Measurements from ENCODE around the gene CUBN. TPM values are rescaled to one million over a fixed set of nuclear protein-coding genes. Genes with fewer than 3 reads are reported as not detected.

The CUBN gene
- total RNA-seq, 1 experiment from 2014 or later, result 4.6 TPM

DNA sequence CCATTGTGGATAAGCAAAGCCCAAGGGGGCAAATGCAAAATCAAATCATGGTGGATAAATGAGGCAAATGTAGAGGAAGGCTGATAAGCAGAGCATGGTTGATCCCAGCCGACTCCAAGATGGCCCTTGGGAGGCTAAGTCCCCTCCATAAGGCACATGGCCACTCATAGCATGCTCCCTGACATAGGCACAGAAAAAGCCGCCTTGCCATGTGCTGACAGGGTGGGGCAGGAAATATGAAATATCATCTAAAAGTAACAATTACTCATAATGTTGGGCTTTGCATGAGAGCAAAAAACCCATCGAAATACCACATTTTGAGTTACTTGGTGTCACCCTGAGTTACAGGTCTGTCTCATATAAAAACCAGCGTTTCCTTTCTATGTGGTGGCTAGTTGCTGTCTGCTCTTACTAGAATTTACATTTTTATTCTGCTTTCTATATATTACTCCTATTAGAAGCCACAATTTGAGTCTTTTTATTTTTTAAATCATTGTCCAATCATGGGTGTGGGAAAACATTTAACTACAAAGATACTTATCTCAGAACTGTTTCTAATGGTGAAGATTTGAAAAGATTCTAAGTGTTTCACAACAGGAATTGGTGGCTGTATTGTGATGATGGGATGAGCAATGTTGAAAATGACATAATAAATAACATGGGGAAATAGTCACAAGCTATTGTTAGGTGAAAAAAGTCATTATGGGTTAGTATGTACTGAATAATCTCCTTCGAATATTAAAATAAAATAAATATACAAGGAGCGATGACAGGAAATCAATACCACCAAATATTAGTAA is 102.7 kb downstream of the CUBN start:
- ChIA-PET CTCF (no interaction called here), POLR2A (no interaction called here)
- no peaks in the 10 kb centered on the region for H3K9me3 Mint-ChIP-seq (ENCODE audit: unreplicated experiment)
- no peak overlapping the region for H3K4me3 Mint-ChIP-seq (ENCODE audit: unreplicated experiment)
- DNase-seq, result no peak
- no peaks in the 10 kb centered on the region for H3K4me1 Mint-ChIP-seq (ENCODE audit: low read depth, unreplicated experiment)
- no peaks in the 10 kb centered on the region for H3K9me3 ChIP-seq
- H3K36me3 ChIP-seq (ENCODE audit: control insufficient read depth, insufficient read depth, low read length), result no peaks in the 10 kb centered on the region
- no peaks in the 10 kb centered on the region for H3K27me3 Mint-ChIP-seq (ENCODE audit: insufficient read depth, unreplicated experiment)
- no peak overlapping the region for H3K4me3 ChIP-seq (ENCODE audit: low read depth, low read length)
- intact Hi-C loops (cut with micrococcal nuclease; ENCODE audit: unreplicated experiment), result no loop called here
- no peaks in the 10 kb centered on the region for H3K36me3 Mint-ChIP-seq (ENCODE audit: insufficient read depth, unreplicated experiment)
- H3K27me3 ChIP-seq (replicated peaks; ENCODE audit: control insufficient read depth, insufficient read depth, low read length), result no peaks in the 10 kb centered on the region
- H3K27ac Mint-ChIP-seq (ENCODE audit: unreplicated experiment), result no peak overlapping the region
- TF ChIP-seq, protein P1, sequence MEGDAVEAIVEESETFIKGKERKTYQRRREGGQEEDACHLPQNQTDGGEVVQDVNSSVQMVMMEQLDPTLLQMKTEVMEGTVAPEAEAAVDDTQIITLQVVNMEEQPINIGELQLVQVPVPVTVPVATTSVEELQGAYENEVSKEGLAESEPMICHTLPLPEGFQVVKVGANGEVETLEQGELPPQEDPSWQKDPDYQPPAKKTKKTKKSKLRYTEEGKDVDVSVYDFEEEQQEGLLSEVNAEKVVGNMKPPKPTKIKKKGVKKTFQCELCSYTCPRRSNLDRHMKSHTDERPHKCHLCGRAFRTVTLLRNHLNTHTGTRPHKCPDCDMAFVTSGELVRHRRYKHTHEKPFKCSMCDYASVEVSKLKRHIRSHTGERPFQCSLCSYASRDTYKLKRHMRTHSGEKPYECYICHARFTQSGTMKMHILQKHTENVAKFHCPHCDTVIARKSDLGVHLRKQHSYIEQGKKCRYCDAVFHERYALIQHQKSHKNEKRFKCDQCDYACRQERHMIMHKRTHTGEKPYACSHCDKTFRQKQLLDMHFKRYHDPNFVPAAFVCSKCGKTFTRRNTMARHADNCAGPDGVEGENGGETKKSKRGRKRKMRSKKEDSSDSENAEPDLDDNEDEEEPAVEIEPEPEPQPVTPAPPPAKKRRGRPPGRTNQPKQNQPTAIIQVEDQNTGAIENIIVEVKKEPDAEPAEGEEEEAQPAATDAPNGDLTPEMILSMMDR (IDR thresholded peaks at IDR 0.05; ENCODE audit: insufficient read depth in 1 of 2, low read depth in 1 of 2, low read length in 1 of 2, severe bottlenecking in 1 of 2, unreplicated experiment in 1 of 2), result no peak
- no peaks in the 10 kb centered on the region for H3K4me1 ChIP-seq
- no TSS peak for BruUV-seq (replicated peaks)

DNA sequence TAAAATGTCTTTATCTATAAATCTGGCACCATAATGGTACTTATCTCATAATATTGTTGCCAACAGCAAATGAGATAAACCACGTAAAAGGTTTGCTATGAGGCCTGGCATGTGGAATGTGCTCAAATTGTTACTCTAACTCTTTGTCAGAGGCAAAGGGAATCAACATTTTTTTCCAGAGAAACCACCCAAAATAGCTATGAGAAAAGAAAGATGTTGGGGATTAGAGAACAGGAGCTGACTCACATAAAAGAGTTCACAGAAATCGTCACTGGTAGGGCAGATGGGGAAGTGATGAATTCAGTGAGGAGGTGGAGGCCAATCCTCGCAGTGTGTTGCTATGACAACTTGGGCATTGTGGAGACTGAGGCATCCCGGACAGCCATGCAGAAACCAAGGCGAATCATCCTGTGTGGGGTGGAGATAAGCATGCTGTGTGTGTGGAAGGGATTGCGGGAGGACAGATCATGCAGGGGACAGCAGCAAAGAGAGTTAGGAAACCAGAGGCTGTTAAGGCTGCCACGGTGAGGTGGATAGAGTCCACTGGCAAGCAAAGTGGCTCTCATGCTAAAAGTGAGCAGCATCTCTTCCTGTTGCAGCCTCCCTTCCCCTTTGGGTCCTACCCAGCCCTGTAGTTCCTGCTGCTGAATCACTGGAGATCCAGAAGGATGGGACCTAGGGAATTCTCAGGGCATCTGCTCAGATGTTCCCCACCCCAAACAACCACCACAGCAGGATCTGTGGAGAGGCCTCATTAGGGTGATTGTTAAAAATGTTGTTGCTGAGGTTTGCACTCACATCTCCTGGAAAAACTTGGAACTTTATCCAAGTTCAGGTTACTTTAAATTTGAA is 103.9 kb downstream of the CUBN start:
- Histone ChIP-seq H3K36me3 (ENCODE audit: control insufficient read depth, insufficient read depth, low read length) (no peaks in the 10 kb centered on the region), H3K4me3 (ENCODE audit: low read depth, low read length) (no peak overlapping the region), H3K4me1 (no peaks in the 10 kb centered on the region), H3K27me3 (replicated peaks; ENCODE audit: control insufficient read depth, insufficient read depth, low read length) (no peaks in the 10 kb centered on the region), H3K9me3 (no peaks in the 10 kb centered on the region)
- no peaks in the 10 kb centered on the region for H3K9me3 Mint-ChIP-seq (ENCODE audit: unreplicated experiment)
- TF ChIP-seq, protein P1 (IDR thresholded peaks at IDR 0.05; ENCODE audit: insufficient read depth in 1 of 2, low read depth in 1 of 2, low read length in 1 of 2, severe bottlenecking in 1 of 2, unreplicated experiment in 1 of 2), result no peak
- no peak overlapping the region for H3K27ac Mint-ChIP-seq (ENCODE audit: unreplicated experiment)
- no TSS peak for BruUV-seq (replicated peaks)
- H3K4me1 Mint-ChIP-seq (ENCODE audit: low read depth, unreplicated experiment), result no peaks in the 10 kb centered on the region
- no peak overlapping the region for H3K4me3 Mint-ChIP-seq (ENCODE audit: unreplicated experiment)
- intact Hi-C loops (cut with micrococcal nuclease; ENCODE audit: unreplicated experiment), result no loop called here
- ChIA-PET POLR2A (no interaction called here), CTCF (no interaction called here)
- H3K27me3 Mint-ChIP-seq (ENCODE audit: insufficient read depth, unreplicated experiment), result no peaks in the 10 kb centered on the region
- no peak for DNase-seq
- H3K36me3 Mint-ChIP-seq (ENCODE audit: insufficient read depth, unreplicated experiment), result no peaks in the 10 kb centered on the region

DNA sequence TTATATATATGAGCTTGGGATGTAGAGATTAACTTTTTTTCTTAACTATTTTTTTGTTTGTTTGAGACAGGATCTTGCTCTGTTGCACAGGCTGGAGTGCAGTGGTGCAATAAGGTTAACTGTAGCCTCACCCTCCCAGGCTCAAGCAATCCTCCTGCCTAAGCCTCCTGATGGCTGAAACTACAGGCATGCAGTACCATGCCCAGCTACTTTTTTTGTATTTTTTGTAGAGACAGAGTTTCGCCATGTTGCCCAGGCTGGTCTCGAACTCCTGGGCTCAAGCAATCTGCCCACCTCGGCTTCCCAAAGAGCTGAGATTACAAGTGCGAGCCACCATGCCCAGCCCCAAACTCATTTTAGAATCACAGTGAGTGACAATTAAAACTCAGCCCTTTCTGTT is 105.2 kb downstream of the CUBN start:
- H3K4me3 Mint-ChIP-seq (ENCODE audit: unreplicated experiment), result no peak overlapping the region
- no peak overlapping the region for H3K27ac Mint-ChIP-seq (ENCODE audit: unreplicated experiment)

More for the DNA sequence above, 105.2 kb downstream of the CUBN start:
- no peaks in the 10 kb centered on the region for H3K27me3 Mint-ChIP-seq (ENCODE audit: insufficient read depth, unreplicated experiment)
- intact Hi-C loops (cut with micrococcal nuclease; ENCODE audit: unreplicated experiment), result no loop called here
- CTCF ChIA-PET, result no interaction called here
- peaks cover 5% of the 10 kb centered on the region for H3K9me3 Mint-ChIP-seq (ENCODE audit: unreplicated experiment)
- BruUV-seq (replicated peaks), result no TSS peak
- no peaks in the 10 kb centered on the region for H3K27me3 ChIP-seq (replicated peaks; ENCODE audit: control insufficient read depth, insufficient read depth, low read length)
- no peaks in the 10 kb centered on the region for H3K36me3 ChIP-seq (ENCODE audit: control insufficient read depth, insufficient read depth, low read length)
- DNase-seq, result no peak
- no peak overlapping the region for H3K4me3 ChIP-seq (ENCODE audit: low read depth, low read length)
- no peaks in the 10 kb centered on the region for H3K9me3 ChIP-seq
- POLR2A ChIA-PET, result no interaction called here
- TF ChIP-seq, protein P1 (IDR thresholded peaks at IDR 0.05; ENCODE audit: insufficient read depth in 1 of 2, low read depth in 1 of 2, low read length in 1 of 2, severe bottlenecking in 1 of 2, unreplicated experiment in 1 of 2), result no peak
- H3K4me1 ChIP-seq, result no peaks in the 10 kb centered on the region
- no peaks in the 10 kb centered on the region for H3K36me3 Mint-ChIP-seq (ENCODE audit: insufficient read depth, unreplicated experiment)
- H3K4me1 Mint-ChIP-seq (ENCODE audit: low read depth, unreplicated experiment), result no peaks in the 10 kb centered on the region

All from Caco-2 (cell line).